NCI-H2107 (cell line): Measurements from ENCODE around the gene SERGEF.

Experiments used
- DNase-seq: peaks from one replicate; lab custom pipeline; 2025; lab: John Stamatoyannopoulos, UW

The SERGEF gene

GRCh38 chr11:17786824-17787525 is 225.9 kb downstream of the SERGEF start:
- DNase-seq: no peak

GRCh38 chr11:17783878-17784277 is 229.0 kb downstream of the SERGEF start:
- no peak for DNase-seq

GRCh38 chr11:17782603-17783337 is 230.1 kb downstream of the SERGEF start:
- DNase-seq: no peak

GRCh38 chr11:17782145-17782544 is 230.7 kb downstream of the SERGEF start:
- no peak for DNase-seq

- no peak for DNase-seq
Measured at GRCh38 chr11:17781626-17782025, 231.2 kb downstream of the SERGEF start.

GRCh38 chr11:17781221-17781620 is 231.6 kb downstream of the SERGEF start:
- no peak for DNase-seq

GRCh38 chr11:17780668-17781067 is 232.2 kb downstream of the SERGEF start:
- no peak for DNase-seq

GRCh38 chr11:17779861-17780594 is 232.8 kb downstream of the SERGEF start:
- DNase-seq: no peak

DNA sequence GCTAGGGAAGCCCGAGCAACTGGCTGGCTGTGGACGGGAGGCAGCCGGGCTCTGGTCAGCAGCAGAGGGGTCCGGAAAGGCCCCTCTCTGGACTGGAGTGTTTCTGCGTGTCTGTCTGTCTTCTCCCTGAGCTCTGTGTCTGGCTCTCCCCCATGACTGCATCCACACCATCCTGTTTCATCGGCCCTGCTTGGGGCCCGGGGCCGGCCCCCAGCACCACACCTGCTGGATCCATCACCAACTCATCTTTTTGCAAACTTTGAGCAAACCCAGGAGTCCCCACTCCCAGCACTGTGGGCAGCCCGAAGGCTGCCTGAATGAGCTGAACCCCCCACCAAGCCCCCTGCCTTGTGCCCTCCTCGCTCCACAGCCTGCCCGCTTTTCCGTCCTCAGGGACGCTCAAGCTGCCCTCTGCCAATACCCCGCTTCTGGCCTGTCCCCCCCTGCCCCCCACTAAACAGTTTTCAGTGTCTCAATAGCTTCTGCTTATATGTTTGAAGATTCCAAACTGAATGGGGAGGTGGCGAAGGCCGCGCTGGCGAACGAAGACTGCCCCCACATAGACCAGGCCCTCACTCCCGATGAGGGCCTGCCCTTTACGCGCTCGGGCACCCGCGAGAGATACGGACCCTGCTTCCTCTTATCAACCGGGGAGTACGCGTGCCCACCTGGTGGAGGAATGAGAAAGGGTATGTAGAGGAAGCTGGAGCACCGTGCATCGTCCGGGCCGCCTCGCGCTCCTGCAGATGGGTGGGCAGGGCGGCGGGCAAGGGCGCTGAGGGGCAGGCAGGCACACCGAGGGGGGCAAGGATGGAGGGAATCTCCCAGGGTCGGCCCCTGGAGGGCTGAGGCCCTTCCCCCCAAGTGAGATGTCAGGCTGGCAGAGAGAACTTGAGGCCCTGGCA is 233.6 kb downstream of the SERGEF start:
- DNase-seq: no peak

DNA sequence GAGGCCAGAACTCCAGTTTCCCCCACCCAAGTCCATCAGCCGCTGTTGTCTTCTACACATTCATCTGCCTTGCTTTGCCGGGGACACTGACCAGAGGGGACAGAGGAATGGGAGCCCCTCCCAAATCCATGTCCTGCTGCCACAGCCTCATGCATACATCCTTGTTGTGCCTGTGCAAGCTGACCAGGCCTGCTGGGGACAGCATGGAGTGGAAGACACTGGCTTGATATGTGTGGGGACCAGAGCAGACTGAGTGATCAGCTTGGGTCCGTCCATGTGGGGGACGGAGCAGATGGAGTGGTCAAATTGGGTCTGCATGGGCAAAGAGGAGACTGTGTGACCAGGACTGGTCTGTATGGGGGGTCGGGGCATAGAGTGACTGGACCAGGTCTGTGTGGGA is 234.5 kb downstream of the SERGEF start:
- no peak for DNase-seq

GRCh38 chr11:17777738-17778091 is 235.1 kb downstream of the SERGEF start:
- no peak for DNase-seq

DNA sequence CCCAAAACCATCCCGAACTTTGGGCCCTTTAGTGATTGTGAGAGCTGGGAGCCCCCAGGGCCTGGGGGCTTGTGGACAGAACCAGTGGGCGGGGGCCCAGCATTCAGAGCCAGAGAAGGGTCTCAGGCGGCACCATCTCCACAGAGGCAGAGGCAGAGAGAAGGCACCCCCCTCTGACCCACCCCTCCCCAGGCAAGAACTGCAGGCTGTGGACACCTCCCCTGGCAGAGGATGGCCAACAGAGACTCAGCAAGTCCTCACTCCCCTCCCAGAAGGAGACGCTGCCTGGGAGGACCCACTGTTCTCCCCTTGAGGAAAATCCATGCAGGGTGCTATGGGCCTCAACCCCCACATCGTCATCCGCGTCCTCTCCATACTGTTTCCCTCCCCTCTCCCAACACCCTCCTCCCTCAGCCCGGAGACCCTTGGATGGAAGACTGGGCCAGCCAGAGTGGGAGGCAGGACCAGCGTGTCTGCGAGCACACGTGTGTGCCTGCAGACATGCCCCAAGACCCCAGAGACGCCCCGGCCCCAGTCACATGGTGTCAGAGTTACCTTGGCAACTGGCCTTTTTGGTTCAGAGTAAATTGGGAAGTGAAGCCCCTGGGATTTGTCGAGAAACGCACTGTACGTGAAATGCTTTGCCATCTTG is 235.6 kb downstream of the SERGEF start:
- no peak for DNase-seq

DNA sequence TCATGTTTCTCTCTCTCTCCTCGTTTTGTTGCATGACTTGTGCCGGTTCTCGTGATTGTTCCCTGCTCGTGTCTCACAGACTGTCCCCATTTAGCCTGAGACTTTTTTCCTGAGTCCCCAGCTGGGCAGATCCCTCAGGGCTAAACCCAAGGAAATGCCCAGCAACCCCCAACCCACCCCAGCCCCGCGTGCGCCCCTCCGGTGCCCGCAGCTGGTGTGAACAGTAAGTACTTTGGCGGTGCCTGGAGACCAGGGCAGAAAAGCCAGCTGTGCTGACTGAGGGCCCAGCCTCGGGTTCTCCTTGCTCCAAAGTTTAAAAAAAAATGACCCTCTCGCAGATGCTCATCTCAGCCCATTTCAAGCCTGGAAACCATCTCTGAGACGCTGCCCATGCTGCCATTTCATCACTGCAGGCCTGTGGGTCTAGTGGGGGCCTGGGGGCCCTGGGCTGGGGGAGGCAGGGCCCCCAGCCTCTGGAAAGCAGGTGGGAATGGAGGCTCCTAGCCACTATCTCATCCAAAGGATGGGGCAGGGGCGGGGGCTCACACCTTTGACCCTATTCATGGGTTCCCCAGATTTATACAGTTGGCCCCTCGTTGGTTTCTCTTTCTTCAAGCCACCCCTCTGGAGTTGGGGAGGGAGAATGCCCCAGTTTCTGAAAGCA is 236.5 kb downstream of the SERGEF start:
- DNase-seq: no peak

- DNase-seq: no peak
Measured at GRCh38 chr11:17775507-17776211, 237.2 kb downstream of the SERGEF start.

DNA sequence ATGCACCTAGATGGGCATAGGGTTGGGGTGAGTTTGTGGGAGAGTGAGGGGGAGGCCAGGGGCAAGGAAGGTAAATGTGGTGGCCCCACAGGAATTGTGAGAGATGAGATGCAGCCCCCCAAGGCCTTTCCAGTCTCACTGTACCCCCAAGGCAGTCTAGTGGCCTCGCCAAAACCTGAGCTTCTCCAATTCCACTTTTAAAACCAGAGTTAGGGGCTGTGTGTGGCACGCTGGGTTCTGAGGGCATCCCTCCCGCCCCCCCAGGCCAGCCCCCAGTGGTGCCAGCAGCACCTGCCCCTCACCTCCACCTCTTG is 237.9 kb downstream of the SERGEF start:
- no peak for DNase-seq

DNA sequence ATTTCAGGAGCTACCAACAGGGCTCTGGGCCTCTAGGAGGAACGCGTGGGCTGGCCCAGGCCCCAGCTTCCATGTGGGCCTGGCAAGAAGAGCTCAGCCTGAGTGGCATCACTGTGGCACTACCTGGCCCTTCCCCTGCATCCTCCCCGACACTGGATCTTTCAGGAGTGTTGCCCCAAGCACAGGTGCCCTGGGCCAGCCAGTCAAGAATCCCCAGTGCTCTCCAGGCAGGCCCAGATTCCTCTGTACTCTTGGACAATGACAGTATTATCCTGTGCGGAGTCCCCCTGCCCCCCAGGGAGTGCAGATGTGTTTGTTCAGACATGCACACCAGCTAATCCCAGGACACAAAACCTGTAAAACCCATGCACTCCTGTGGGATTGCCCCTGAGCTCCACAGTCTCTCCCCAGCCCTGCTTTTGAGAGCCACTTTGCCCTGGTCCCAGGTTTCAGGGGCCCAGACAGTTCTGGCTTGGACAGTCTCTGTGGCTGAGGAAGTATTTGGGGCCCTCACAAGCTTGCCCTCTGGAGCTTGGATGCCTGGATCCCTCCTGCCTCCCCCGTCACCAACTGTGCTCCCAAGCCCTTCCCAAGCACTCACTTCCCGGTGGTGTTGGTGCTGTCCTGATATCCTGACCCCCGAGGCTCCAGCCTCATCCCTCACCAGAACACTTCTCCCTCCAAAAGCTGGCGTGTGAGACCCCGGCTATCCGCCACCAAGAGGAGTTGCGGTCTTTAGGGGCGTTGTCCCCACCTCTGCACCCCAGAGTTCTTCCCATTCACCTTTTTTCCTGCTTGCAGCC is 238.4 kb downstream of the SERGEF start:
- DNase-seq: no peak

GRCh38 chr11:17773674-17774073 is 239.2 kb downstream of the SERGEF start:
- no peak for DNase-seq

GRCh38 chr11:17772704-17773600 is 239.9 kb downstream of the SERGEF start:
- DNase-seq: no peak
